ENCODE data around the gene DPY19L3.

GRCh38 chr19:32427536-32427935, 22.0 kb downstream of the DPY19L3 start:
- TF ChIP-seq CTCF (IDR thresholded peaks at IDR 0.05 in 4 of 5, conservative IDR thresholded peaks at IDR 0.05 in 1 of 5) (no peak), POLR2A (IDR thresholded peaks at IDR 0.05) (no peak)
